Measurements from ENCODE around the gene XK.

The XK gene

GRCh38 chrX:37726346-37726745 is 40.8 kb downstream of the XK start:
- Histone ChIP-seq H4K20me1 (ENCODE audit: insufficient read depth) (no peaks in the 10 kb centered on the region), H3K4me3 (IDR thresholded peaks at IDR 0.05; ENCODE audit: insufficient read depth, low read depth, low read length) (no peak overlapping the region), H3K27ac (no peak overlapping the region), H3K4me1 (ENCODE audit: low read depth, poor library complexity, severe bottlenecking) (peaks cover 8% of the 10 kb centered on the region), H3K79me2 (ENCODE audit: insufficient read depth, low read depth) (no peaks in the 10 kb centered on the region), H3K36me3 (ENCODE audit: insufficient read depth) (no peaks in the 10 kb centered on the region), H3K9ac (no peak overlapping the region), H3K27me3 (ENCODE audit: insufficient read depth, low read depth) (no peaks in the 10 kb centered on the region), H3K4me2 (no peak overlapping the region), H2AFZ (ENCODE audit: low read depth) (no peak overlapping the region)
- no peak for TF ChIP-seq CTCF (conservative IDR thresholded peaks at IDR 0.05; ENCODE audit: low read depth, low read length)

GRCh38 chrX:37745354-37745753 is 59.8 kb downstream of the XK start:
- Histone ChIP-seq H3K4me1 (ENCODE audit: low read depth, poor library complexity, severe bottlenecking) (peaks cover 16% of the 10 kb centered on the region), H3K27me3 (ENCODE audit: insufficient read depth, low read depth) (no peaks in the 10 kb centered on the region), H3K79me2 (ENCODE audit: insufficient read depth, low read depth) (no peaks in the 10 kb centered on the region), H3K36me3 (ENCODE audit: insufficient read depth) (no peaks in the 10 kb centered on the region), H3K9ac (no peak overlapping the region), H2AFZ (ENCODE audit: low read depth) (no peak overlapping the region), H3K27ac (no peak overlapping the region), H3K4me3 (IDR thresholded peaks at IDR 0.05; ENCODE audit: insufficient read depth, low read depth, low read length) (no peak overlapping the region), H3K4me2 (no peak overlapping the region), H4K20me1 (ENCODE audit: insufficient read depth) (no peaks in the 10 kb centered on the region)
- TF ChIP-seq CTCF (conservative IDR thresholded peaks at IDR 0.05; ENCODE audit: low read depth, low read length), result peak; percentile 80

- Histone ChIP-seq H3K36me3 (ENCODE audit: insufficient read depth) (no peaks in the 10 kb centered on the region), H4K20me1 (ENCODE audit: insufficient read depth) (no peaks in the 10 kb centered on the region), H2AFZ (ENCODE audit: low read depth) (no peak overlapping the region), H3K4me3 (IDR thresholded peaks at IDR 0.05; ENCODE audit: insufficient read depth, low read depth, low read length) (no peak overlapping the region), H3K79me2 (ENCODE audit: insufficient read depth, low read depth) (no peaks in the 10 kb centered on the region), H3K27ac (no peak overlapping the region), H3K4me2 (no peak overlapping the region), H3K27me3 (ENCODE audit: insufficient read depth, low read depth) (no peaks in the 10 kb centered on the region), H3K4me1 (ENCODE audit: low read depth, poor library complexity, severe bottlenecking) (peaks cover 16% of the 10 kb centered on the region), H3K9ac (no peak overlapping the region)
- TF ChIP-seq CTCF (conservative IDR thresholded peaks at IDR 0.05; ENCODE audit: low read depth, low read length), result no peak
Measured at GRCh38 chrX:37745835-37746217, 60.2 kb downstream of the XK start.

GRCh38 chrX:37746218-37746941 is 60.8 kb downstream of the XK start:
- H3K4me1 ChIP-seq (ENCODE audit: low read depth, poor library complexity, severe bottlenecking), result peaks cover 16% of the 10 kb centered on the region
- H3K4me2 ChIP-seq, result no peak overlapping the region
- H4K20me1 ChIP-seq (ENCODE audit: insufficient read depth), result no peaks in the 10 kb centered on the region
- no peaks in the 10 kb centered on the region for H3K79me2 ChIP-seq (ENCODE audit: insufficient read depth, low read depth)
- H2AFZ ChIP-seq (ENCODE audit: low read depth), result no peak overlapping the region
- no peak overlapping the region for H3K9ac ChIP-seq
- TF ChIP-seq CTCF (conservative IDR thresholded peaks at IDR 0.05; ENCODE audit: low read depth, low read length), result no peak
- H3K27me3 ChIP-seq (ENCODE audit: insufficient read depth, low read depth), result no peaks in the 10 kb centered on the region
- H3K4me3 ChIP-seq (IDR thresholded peaks at IDR 0.05; ENCODE audit: insufficient read depth, low read depth, low read length), result no peak overlapping the region
- H3K36me3 ChIP-seq (ENCODE audit: insufficient read depth), result no peaks in the 10 kb centered on the region
- H3K27ac ChIP-seq, result no peak overlapping the region
